HEK293 (cell line): Measurements from ENCODE around the gene RNF121.

Source experiments
- CTCF ChIP-seq: fragments of 450-650 bp; formaldehyde crosslinking; IDR thresholded peaks from 2 replicates; pipeline ENCODE4 v1.5.1; 2016; ENCODE audit warnings: missing biosample characterization, missing genetic modification characterization
- REPIN1 ChIP-seq: fragments of 450-650 bp; formaldehyde crosslinking; IDR thresholded peaks from 2 replicates; pipeline ENCODE4 v1.5.1; 2017; ENCODE audit warnings: missing biosample characterization, missing genetic modification characterization, low read depth
- YY1 ChIP-seq: fragments of 450-650 bp; formaldehyde crosslinking; IDR thresholded peaks from 2 replicates; pipeline ENCODE4 v1.5.1; 2018; ENCODE audit warnings: missing biosample characterization, missing genetic modification characterization
- ZNF148 ChIP-seq: fragments of 450-650 bp; formaldehyde crosslinking; IDR thresholded peaks from 2 replicates; pipeline ENCODE4 v1.5.0; 2017; ENCODE audit warnings: missing biosample characterization, missing genetic modification characterization, borderline replicate concordance
- ZNF157 ChIP-seq: fragments of 450-650 bp; formaldehyde crosslinking; IDR thresholded peaks from 2 replicates; pipeline ENCODE4 v1.5.1; 2016; ENCODE audit warnings: missing biosample characterization, missing genetic modification characterization
- ZNF184 ChIP-seq: fragments of 450-650 bp; IDR thresholded peaks from 2 replicates; pipeline ENCODE4 v1.5.1; 2018; ENCODE audit warnings: missing biosample characterization, mild to moderate bottlenecking, missing genetic modification characterization
- ZNF311 ChIP-seq: fragments of 450-650 bp; formaldehyde crosslinking; IDR thresholded peaks from 2 replicates; pipeline ENCODE4 v1.5.1; 2017; ENCODE audit warnings: missing biosample characterization, missing genetic modification characterization, borderline replicate concordance
- ZNF324 ChIP-seq: fragments of 450-650 bp; formaldehyde crosslinking; IDR thresholded peaks from 2 replicates; pipeline ENCODE4 v1.5.1; 2016; ENCODE audit warnings: missing biosample characterization, missing genetic modification characterization
- ZNF341 ChIP-seq: fragments of 450-650 bp; formaldehyde crosslinking; IDR thresholded peaks from 2 replicates; pipeline ENCODE4; 2016; ENCODE audit warnings: low read depth, missing biosample characterization, missing genetic modification characterization
- ZNF433 ChIP-seq: fragments of 450-650 bp; formaldehyde crosslinking; IDR thresholded peaks from 2 replicates; pipeline ENCODE4 v1.5.1; 2016; ENCODE audit warnings: missing biosample characterization, missing genetic modification characterization, low read depth
- ZNF610 ChIP-seq: fragments of 450-650 bp; formaldehyde crosslinking; IDR thresholded peaks from 2 replicates; pipeline ENCODE4 v1.5.1; 2016; ENCODE audit warnings: missing biosample characterization, missing genetic modification characterization, borderline replicate concordance
- ZNF692 ChIP-seq: fragments of 450-650 bp; formaldehyde crosslinking; IDR thresholded peaks from 2 replicates; pipeline ENCODE4 v1.5.1; 2016; ENCODE audit warnings: missing biosample characterization, missing genetic modification characterization

GRCh38 chr11:71994786-71995185 lies 65.9 kb downstream of the RNF121 start:
- no peak for TF ChIP-seq ZNF184 (tag by site-specific recombination)
- TF ChIP-seq ZNF692 (tag by site-specific recombination): no peak
- no peak for TF ChIP-seq CTCF
- TF ChIP-seq YY1 (tag by site-specific recombination): no peak
- no peak for TF ChIP-seq ZNF610 (tag by site-specific recombination)
- TF ChIP-seq ZNF324 (tag by site-specific recombination): no peak
- no peak for TF ChIP-seq ZNF148 (tag by site-specific recombination)
- no peak for TF ChIP-seq ZNF157 (tag by site-specific recombination)
- TF ChIP-seq ZNF341 (tag by site-specific recombination): no peak
- no peak for TF ChIP-seq ZNF433 (tag by site-specific recombination)
- TF ChIP-seq ZNF311: no peak
- no peak for TF ChIP-seq REPIN1 (tag by site-specific recombination)
